SKM-1 (cell line): ENCODE measurements around the gene RICTOR.

Experiments used
- DNase-seq: peaks from one replicate; lab custom pipeline; 2025; ENCODE audit not compliant: unreplicated experiment; lab: John Stamatoyannopoulos, UW

Gene RICTOR

DNA sequence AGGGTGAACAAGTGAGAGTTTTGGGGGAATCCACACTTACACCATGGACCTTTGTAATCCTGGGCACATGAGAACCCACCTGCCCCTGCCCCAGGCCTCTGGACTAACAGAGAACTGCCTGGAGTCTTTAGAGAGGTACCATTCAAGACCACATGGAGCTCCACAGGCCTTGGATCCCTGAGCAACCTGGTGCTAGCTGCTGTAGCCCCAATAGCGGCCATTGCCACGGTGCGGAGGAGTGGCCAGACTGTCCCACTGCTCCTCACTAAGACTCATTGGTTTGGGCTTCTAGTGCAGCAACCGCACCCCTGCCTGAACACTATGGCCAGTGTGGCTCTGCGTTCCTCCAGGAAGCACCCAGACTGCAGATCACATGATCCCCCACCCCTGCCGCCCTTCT is 182.6 kb downstream of the RICTOR start:
- DNase-seq = no peak

DNA sequence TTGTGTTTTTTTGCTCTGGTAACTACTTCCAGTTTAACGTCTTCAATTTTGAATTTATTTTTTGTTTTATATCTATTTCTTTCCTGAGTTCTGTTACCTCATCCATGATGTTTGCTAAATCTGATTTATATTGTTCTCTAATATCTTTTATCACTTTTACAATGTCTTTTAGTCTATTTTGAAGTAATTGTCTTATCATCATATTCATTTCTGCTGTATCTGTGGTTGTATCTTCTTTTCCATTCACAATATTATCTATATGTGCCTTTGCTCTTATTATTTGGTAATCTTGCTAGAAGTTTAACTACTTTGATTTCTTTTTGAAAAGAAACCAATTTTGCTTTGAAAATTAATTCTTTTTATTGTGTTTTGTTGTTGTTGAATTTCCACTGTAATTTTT is 184.8 kb downstream of the RICTOR start:
- DNase-seq = no peak

DNA sequence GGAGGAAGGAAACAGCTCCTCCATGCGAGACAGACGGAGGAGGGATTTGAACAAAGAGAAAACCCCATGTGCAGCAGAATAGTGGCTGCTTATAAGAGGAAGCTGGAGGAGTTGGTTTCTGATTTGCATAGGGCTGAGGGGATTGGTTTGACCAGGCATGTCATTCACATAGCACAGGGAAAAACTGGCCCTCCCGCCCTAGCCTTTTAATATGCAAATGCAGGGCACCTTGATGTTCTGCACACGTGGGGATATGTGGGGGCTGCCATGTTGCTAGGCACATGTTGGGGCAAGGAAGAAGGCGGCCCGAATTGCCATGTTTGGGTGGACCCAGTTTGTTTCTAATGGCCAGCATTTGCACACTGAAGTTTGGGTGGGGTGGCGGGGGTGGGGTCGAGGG is 186.2 kb downstream of the RICTOR start:
- DNase-seq = no peak
